Activated B cell treated with CpG ODN at 0.5 μM for 24 hours (primary cell): ENCODE results near the gene DPT. TPM values are rescaled to one million over a fixed set of nuclear protein-coding genes. Genes with fewer than 3 reads are reported as not detected.

ENCODE experiments used
- ATAC-seq: fragments of 200-7000 bp; cut with Tn5 transposase; one replicate; pipeline ENCODE4 v1.10.0; 2021; ENCODE audit warnings: low read depth, mild to moderate bottlenecking, moderate library complexity
- CTCF ChIA-PET: fragments of 350-600 bp; sonication (Branson Sonifier 250); formaldehyde crosslinking; loops from one replicate; lab custom pipeline; 2021; ENCODE audit warnings: antibody characterized with exemption; lab: Charles Lee
- POLR2A ChIA-PET: fragments of 350-600 bp; sonication (Branson Sonifier 250); formaldehyde crosslinking; loops from one replicate; lab custom pipeline; 2021; ENCODE audit warnings: antibody characterized with exemption; lab: Charles Lee
- DNase-seq: peaks from one replicate; pipeline ENCODE4 v3.0.0; 2022
- H3K27ac Mint-ChIP-seq: one replicate; pipeline ENCODE4 v1.8.0; 2020; ENCODE audit warnings: mixed read lengths
- H3K27me3 Mint-ChIP-seq: one replicate; pipeline ENCODE4 v1.8.0; 2021; ENCODE audit warnings: mixed read lengths
- H3K36me3 Mint-ChIP-seq: one replicate; pipeline ENCODE4 v1.8.0; 2021; ENCODE audit warnings: low read depth, mixed read lengths
- H3K4me1 Mint-ChIP-seq: one replicate; pipeline ENCODE4 v1.8.0; 2021; ENCODE audit warnings: mixed read lengths
- H3K4me3 Mint-ChIP-seq: one replicate; pipeline ENCODE4 v1.8.0; 2020; ENCODE audit warnings: mild to moderate bottlenecking, mixed read lengths
- H3K9me3 Mint-ChIP-seq: one replicate; pipeline ENCODE4 v1.8.0; 2020; ENCODE audit warnings: mixed read lengths
- CTCF ChIP-seq: fragments of 200-600 bp; IDR thresholded peaks from one replicate; pipeline ENCODE4 v1.8.0; 2022; ENCODE audit warnings: antibody characterized with exemption, mild to moderate bottlenecking
- intact Hi-C: fragments of 100-400 bp; cut with micrococcal nuclease; formaldehyde crosslinking; loops from one replicate; pipeline ENCODE4 v1.15.1; 2024
- total RNA-seq: library from RNA; stranded (reverse); gene quantifications from 2 replicates; pipeline ENCODE4 v1.2.3, GENCODE V29; 2022

The DPT gene
- total RNA-seq, 1 donor from 2014 or later, result not detected

GRCh38 chr1:168700575-168701268 lies 28.3 kb downstream of the DPT start:
- no peak for ATAC-seq
- intact Hi-C loops, result no loop called here
- CTCF ChIA-PET, result no interaction called here

GRCh38 chr1:168698453-168698852 lies 30.6 kb downstream of the DPT start:
- Mint-ChIP-seq H3K36me3 (no peaks in the 10 kb centered on the region), H3K27me3 (peaks cover 5% of the 10 kb centered on the region), H3K9me3 (no peaks in the 10 kb centered on the region), H3K4me1 (no peaks in the 10 kb centered on the region), H3K27ac (no peak overlapping the region), H3K4me3 (no peak overlapping the region)
- intact Hi-C loops, result no loop called here
- ATAC-seq (no peak), DNase-seq (no peak)
- POLR2A ChIA-PET, result no interaction called here
- no peak for TF ChIP-seq CTCF
- CTCF ChIA-PET, result no interaction called here

More at GRCh38 chr1:168700575-168701268, 28.3 kb downstream of the DPT start:
- DNase-seq, result no peak
- Mint-ChIP-seq H3K36me3 (no peaks in the 10 kb centered on the region), H3K9me3 (no peaks in the 10 kb centered on the region), H3K4me1 (no peaks in the 10 kb centered on the region), H3K27ac (no peak overlapping the region), H3K4me3 (no peak overlapping the region), H3K27me3 (peaks cover 7% of the 10 kb centered on the region)
- no peak for TF ChIP-seq CTCF
- POLR2A ChIA-PET, result no interaction called here

DNA sequence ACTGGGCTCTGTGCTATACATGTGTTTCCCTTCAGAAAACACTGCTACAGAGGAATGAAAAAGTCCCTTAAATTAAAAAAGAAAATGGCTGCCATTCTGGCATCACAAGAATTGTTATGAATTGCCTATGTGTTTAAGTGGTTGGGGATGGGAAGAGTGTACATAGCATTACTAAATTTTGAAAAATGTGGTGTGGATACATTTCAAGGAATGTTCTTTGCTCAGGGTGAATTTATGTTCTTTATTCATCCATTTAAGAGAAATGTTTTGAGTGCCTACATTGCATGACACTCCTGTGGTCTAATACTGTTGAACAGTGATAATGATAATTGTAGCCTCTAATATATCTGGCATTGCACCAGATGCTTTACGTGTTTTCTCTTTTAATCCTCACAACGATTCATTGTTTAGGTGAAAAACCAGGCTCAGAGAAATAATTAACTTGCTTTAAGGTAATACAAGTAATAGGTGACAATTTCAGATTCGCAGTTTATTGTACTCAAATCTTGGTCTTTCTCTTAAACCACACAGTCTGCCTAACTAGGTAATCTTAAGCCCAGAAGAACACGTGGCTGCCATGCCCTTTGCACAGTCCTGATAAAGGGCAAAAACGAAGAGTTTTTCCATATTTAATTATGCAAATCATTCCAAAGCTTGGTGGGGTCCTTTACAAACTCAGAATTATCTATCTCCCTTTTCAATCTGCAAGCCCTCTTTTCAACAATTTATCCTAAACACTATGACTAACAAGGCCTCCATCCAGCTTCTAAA lies 31.5 kb downstream of the DPT start:
- no peaks in the 10 kb centered on the region for H3K9me3 Mint-ChIP-seq
- no peak overlapping the region for H3K27ac Mint-ChIP-seq
- no peak for TF ChIP-seq CTCF
- H3K4me3 Mint-ChIP-seq, result no peak overlapping the region
- POLR2A ChIA-PET, result no interaction called here
- intact Hi-C loops, result no loop called here
- no peak for DNase-seq
- no peaks in the 10 kb centered on the region for H3K36me3 Mint-ChIP-seq
- no peak for ATAC-seq
- H3K27me3 Mint-ChIP-seq, result peaks cover 5% of the 10 kb centered on the region
- CTCF ChIA-PET, result no interaction called here
- H3K4me1 Mint-ChIP-seq, result no peaks in the 10 kb centered on the region

DNA sequence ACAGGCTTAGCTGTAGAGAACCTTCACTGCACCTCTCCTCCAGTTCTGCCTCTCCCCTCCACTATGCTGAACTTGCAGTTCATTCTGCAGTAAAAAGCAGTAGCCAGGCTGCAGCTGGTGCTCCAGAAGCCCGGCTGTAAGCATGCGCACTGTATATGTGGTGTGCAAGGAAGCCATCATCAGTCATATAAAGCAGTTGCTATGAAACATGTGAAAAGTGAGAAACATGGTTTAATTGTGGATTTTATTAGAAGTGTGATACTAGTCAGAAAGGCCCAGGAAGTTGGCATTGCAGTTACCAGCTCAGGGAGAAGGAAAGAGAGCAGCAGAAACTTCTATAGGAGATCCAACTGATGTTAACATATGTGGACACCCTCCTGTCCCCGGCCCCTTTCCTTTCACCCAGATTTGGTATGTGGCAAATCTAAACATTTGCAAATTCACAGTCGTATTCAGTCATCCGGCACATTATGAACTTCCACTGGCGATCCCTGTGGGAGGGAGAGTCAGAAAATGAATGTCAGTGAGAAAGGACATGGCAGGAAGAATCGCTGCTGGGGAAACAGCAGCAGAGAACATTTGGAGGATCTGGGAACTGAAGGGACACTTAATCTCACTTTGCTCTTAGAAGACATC lies 32.8 kb downstream of the DPT start:
- Mint-ChIP-seq H3K27me3 (peaks cover 2% of the 10 kb centered on the region), H3K36me3 (no peaks in the 10 kb centered on the region), H3K9me3 (no peaks in the 10 kb centered on the region), H3K27ac (no peak overlapping the region), H3K4me3 (no peak overlapping the region), H3K4me1 (no peaks in the 10 kb centered on the region)
- no peak for DNase-seq
- intact Hi-C loops, result no loop called here
- ChIA-PET POLR2A (no interaction called here), CTCF (no interaction called here)
- no peak for TF ChIP-seq CTCF
- ATAC-seq, result no peak

GRCh38 chr1:168693872-168694238 lies 35.2 kb downstream of the DPT start:
- Mint-ChIP-seq H3K36me3 (no peaks in the 10 kb centered on the region), H3K27ac (no peak overlapping the region), H3K9me3 (no peaks in the 10 kb centered on the region), H3K4me1 (no peaks in the 10 kb centered on the region), H3K4me3 (no peak overlapping the region), H3K27me3 (peaks cover 2% of the 10 kb centered on the region)
- intact Hi-C loops, result no loop called here
- POLR2A ChIA-PET, result no interaction called here
- CTCF ChIA-PET, result no interaction called here
- DNase-seq (no peak), ATAC-seq (no peak)
- TF ChIP-seq CTCF, result no peak
